Tibial nerve (tissue), 3 donors: ENCODE data around the gene CDX2.

Experiments
- CTCF ChIP-seq, 5 experiments: fragments of 200-600 bp in 3 of 5; fragments of 450-650 bp in 2 of 5; sonication (generic) in 3 of 5; IDR thresholded peaks; one replicate each; pipeline ENCODE4 v1.5.1; 2016 to 2019; ENCODE audit warnings: antibody characterized with exemption in 5 of 5, mild to moderate bottlenecking in 3 of 5, moderate library complexity in 2 of 5
- POLR2A ChIP-seq, 2 donors: fragments of 450-650 bp; IDR thresholded peaks; one replicate each; pipeline ENCODE4 v1.6.1; 2017; ENCODE audit warnings: antibody characterized with exemption in 2 of 2, mild to moderate bottlenecking in 2 of 2, moderate library complexity in 2 of 2

GRCh38 chr13:27933580-27934328 lies 35.4 kb downstream of the CDX2 start:
- TF ChIP-seq CTCF (IDR thresholded peaks at IDR 0.05) (no peak), POLR2A (IDR thresholded peaks at IDR 0.05) (no peak)
